ENCODE measurements around the gene DMXL1.
A peak's percentile ranks its signal among the peaks of the same experiment; 100 is the strongest.
"Not testable (repeated sequence)": the region's sequence is repeated elsewhere in the genome, so short reads cannot be mapped to it uniquely, and the experiment has no call there.

DMXL1 gene

GRCh38 chr5:119212676-119213075 is 141.8 kb downstream of the DMXL1 start:
- no peak for DNase-seq (ENCODE audit: low read depth in 2 of 2)

GRCh38 chr5:119217183-119217582 is 146.3 kb downstream of the DMXL1 start:
- DNase-seq (ENCODE audit: low read depth in 2 of 2): no peak

- DNase-seq (ENCODE audit: low read depth in 2 of 2): no peak
These were observed 148.2 kb downstream of the DMXL1 start for GRCh38 chr5:119218830-119219782.

- no peak for DNase-seq (ENCODE audit: low read depth in 2 of 2)
These were observed 149.8 kb downstream of the DMXL1 start for GRCh38 chr5:119220576-119221197.

GRCh38 chr5:119221330-119221729 is 150.4 kb downstream of the DMXL1 start:
- no peak for DNase-seq (ENCODE audit: low read depth in 2 of 2)

- no peak for DNase-seq (ENCODE audit: low read depth in 2 of 2)
These were observed 159.1 kb downstream of the DMXL1 start for GRCh38 chr5:119229950-119230349.

GRCh38 chr5:119238265-119239118 is 167.6 kb downstream of the DMXL1 start:
- no peak for DNase-seq (ENCODE audit: low read depth in 2 of 2)

GRCh38 chr5:119239119-119239417 is 168.2 kb downstream of the DMXL1 start:
- no peak for DNase-seq (ENCODE audit: low read depth in 2 of 2)

- not testable (repeated sequence) for DNase-seq (ENCODE audit: low read depth in 2 of 2)
These were observed 168.9 kb downstream of the DMXL1 start for GRCh38 chr5:119239826-119240225.

- DNase-seq (ENCODE audit: low read depth in 2 of 2): no peak
These were observed 173.0 kb downstream of the DMXL1 start for GRCh38 chr5:119243888-119244287.

- DNase-seq (ENCODE audit: low read depth in 2 of 2): no peak
These were observed 180.3 kb downstream of the DMXL1 start for GRCh38 chr5:119250946-119251901.

GRCh38 chr5:119255571-119256356 is 184.9 kb downstream of the DMXL1 start:
- no peak for DNase-seq (ENCODE audit: low read depth in 2 of 2)

- DNase-seq (ENCODE audit: low read depth in 2 of 2): no peak
These were observed 186.7 kb downstream of the DMXL1 start for GRCh38 chr5:119257613-119258012.

GRCh38 chr5:119263639-119264038 is 192.8 kb downstream of the DMXL1 start:
- DNase-seq (ENCODE audit: low read depth in 2 of 2): no peak

GRCh38 chr5:119264186-119264585 is 193.3 kb downstream of the DMXL1 start:
- DNase-seq (ENCODE audit: low read depth in 2 of 2): no peak

GRCh38 chr5:119267958-119268386 is 197.1 kb downstream of the DMXL1 start:
- peak; percentile 63 to 74 for DNase-seq (ENCODE audit: low read depth in 2 of 2)

GRCh38 chr5:119268387-119269060 is 197.6 kb downstream of the DMXL1 start:
- DNase-seq (ENCODE audit: low read depth in 2 of 2): peak; percentile 96

GRCh38 chr5:119269061-119269944 is 198.4 kb downstream of the DMXL1 start:
- no peak for DNase-seq (ENCODE audit: low read depth in 2 of 2)

GRCh38 chr5:119270121-119270565 is 199.3 kb downstream of the DMXL1 start:
- no peak for DNase-seq (ENCODE audit: low read depth in 2 of 2)

Data from stimulated activated CD4-positive, alpha-beta T cell treated with anti-CD3 and anti-CD28 coated beads, Interleukin-15, amount 100 ng/mL, for 48 hours (primary cell).